Measurements from ENCODE around the gene HADH. TPM values are rescaled to one million over a fixed set of nuclear protein-coding genes. Genes with fewer than 3 reads are reported as not detected.
"Not testable (repeated sequence)": the region's sequence is repeated elsewhere in the genome, so short reads cannot be mapped to it uniquely, and the experiment has no call there.

The HADH gene
- total RNA-seq, 1 experiment from 2014 or later: 10.8 TPM

- Histone ChIP-seq H3K9me2 (replicated peaks; ENCODE audit: low read length) (no peaks in the 10 kb centered on the region), H2AFZ (ENCODE audit: low read length) (no peak overlapping the region), H3K36me3 (ENCODE audit: low read depth, low read length) (no peaks in the 10 kb centered on the region), H4K20me1 (ENCODE audit: low read length) (no peaks in the 10 kb centered on the region), H3K4me2 (ENCODE audit: low read length) (no peak overlapping the region), H3F3A (ENCODE audit: low read length, unreplicated experiment) (no peaks in the 10 kb centered on the region), H3K27me3 (ENCODE audit: low read length) (no peaks in the 10 kb centered on the region), H3K9me3 (ENCODE audit: low read length) (no peaks in the 10 kb centered on the region), H3K9ac (ENCODE audit: low read length) (no peak overlapping the region), H3K79me2 (ENCODE audit: low read length) (no peaks in the 10 kb centered on the region), H3K27ac (ENCODE audit: low read length) (no peak overlapping the region), H3K4me3 (ENCODE audit: low read length) (no peak overlapping the region), H3K4me1 (ENCODE audit: insufficient read depth, low read length) (no peaks in the 10 kb centered on the region)
- TF ChIP-seq CTCF (conservative IDR thresholded peaks at IDR 0.05; ENCODE audit: low read depth, low read length): no peak
- TF ChIP-seq EZH2phosphoT487 (IDR thresholded peaks at IDR 0.05; ENCODE audit: borderline replicate concordance, low read length): no peak
- no peak for TF ChIP-seq EZH2 (IDR thresholded peaks at IDR 0.05; ENCODE audit: low read length, unreplicated experiment)
- intact Hi-C loops (cut with micrococcal nuclease): no loop called here
- POLR2A ChIA-PET (ENCODE audit: unreplicated experiment): no interaction called here
- CTCF ChIA-PET: no interaction called here
- DNase-seq: no peak
- no peak for ATAC-seq
- no TSS peak for BruUV-seq (replicated peaks)
Measured at GRCh38 chr4:107966903-107967302, 22.8 kb upstream of the HADH start.

- H2AFZ ChIP-seq (ENCODE audit: low read length); BruUV-seq (replicated peaks); H3K36me3 ChIP-seq (ENCODE audit: low read depth, low read length); intact Hi-C loops (cut with micrococcal nuclease); H3K4me1 ChIP-seq (ENCODE audit: insufficient read depth, low read length); H3F3A ChIP-seq (ENCODE audit: low read length, unreplicated experiment); CTCF ChIA-PET; H3K27me3 ChIP-seq (ENCODE audit: low read length); H3K27ac ChIP-seq (ENCODE audit: low read length); H3K4me2 ChIP-seq (ENCODE audit: low read length); H4K20me1 ChIP-seq (ENCODE audit: low read length); H3K9me3 ChIP-seq (ENCODE audit: low read length); H3K9ac ChIP-seq (ENCODE audit: low read length); H3K79me2 ChIP-seq (ENCODE audit: low read length); DNase-seq; POLR2A ChIA-PET (ENCODE audit: unreplicated experiment); H3K9me2 ChIP-seq (replicated peaks; ENCODE audit: low read length); ATAC-seq; H3K4me3 ChIP-seq (ENCODE audit: low read length): not testable (repeated sequence)
Measured at GRCh38 chr4:107967519-107967918, 22.2 kb upstream of the HADH start.

- H3K27me3 ChIP-seq (ENCODE audit: low read length); H3K4me1 ChIP-seq (ENCODE audit: insufficient read depth, low read length); H3K79me2 ChIP-seq (ENCODE audit: low read length); H3F3A ChIP-seq (ENCODE audit: low read length, unreplicated experiment); ATAC-seq; H3K4me3 ChIP-seq (ENCODE audit: low read length); BruUV-seq (replicated peaks); H3K9ac ChIP-seq (ENCODE audit: low read length); DNase-seq; H3K9me3 ChIP-seq (ENCODE audit: low read length); H3K27ac ChIP-seq (ENCODE audit: low read length); intact Hi-C loops (cut with micrococcal nuclease); H2AFZ ChIP-seq (ENCODE audit: low read length); H4K20me1 ChIP-seq (ENCODE audit: low read length); H3K4me2 ChIP-seq (ENCODE audit: low read length); H3K36me3 ChIP-seq (ENCODE audit: low read depth, low read length); CTCF ChIA-PET; POLR2A ChIA-PET (ENCODE audit: unreplicated experiment); H3K9me2 ChIP-seq (replicated peaks; ENCODE audit: low read length): not testable (repeated sequence)
Measured at GRCh38 chr4:107967921-107968320, 21.8 kb upstream of the HADH start.

- no TSS peak for BruUV-seq (replicated peaks)
- TF ChIP-seq EZH2phosphoT487 (IDR thresholded peaks at IDR 0.05; ENCODE audit: borderline replicate concordance, low read length): no peak
- TF ChIP-seq EZH2 (IDR thresholded peaks at IDR 0.05; ENCODE audit: low read length, unreplicated experiment): no peak
- TF ChIP-seq CTCF (conservative IDR thresholded peaks at IDR 0.05; ENCODE audit: low read depth, low read length): no peak
- intact Hi-C loops (cut with micrococcal nuclease): no loop called here
Measured at GRCh38 chr4:107970063-107970798, 19.5 kb upstream of the HADH start.

More at GRCh38 chr4:107970063-107970798, 19.5 kb upstream of the HADH start:
- Histone ChIP-seq H3K9ac (ENCODE audit: low read length) (no peak overlapping the region), H3K27me3 (ENCODE audit: low read length) (no peaks in the 10 kb centered on the region), H2AFZ (ENCODE audit: low read length) (no peak overlapping the region), H3F3A (ENCODE audit: low read length, unreplicated experiment) (no peaks in the 10 kb centered on the region), H3K4me2 (ENCODE audit: low read length) (no peak overlapping the region), H3K9me2 (replicated peaks; ENCODE audit: low read length) (no peaks in the 10 kb centered on the region), H4K20me1 (ENCODE audit: low read length) (no peaks in the 10 kb centered on the region), H3K4me1 (ENCODE audit: insufficient read depth, low read length) (no peaks in the 10 kb centered on the region), H3K4me3 (ENCODE audit: low read length) (no peak overlapping the region), H3K79me2 (ENCODE audit: low read length) (no peaks in the 10 kb centered on the region), H3K9me3 (ENCODE audit: low read length) (no peaks in the 10 kb centered on the region), H3K27ac (ENCODE audit: low read length) (no peak overlapping the region), H3K36me3 (ENCODE audit: low read depth, low read length) (no peaks in the 10 kb centered on the region)
- DNase-seq (no peak), ATAC-seq (no peak)
- ChIA-PET POLR2A (ENCODE audit: unreplicated experiment) (no interaction called here), CTCF (no interaction called here)
